Measurements from ENCODE around the gene CLDN19. TPM values are rescaled to one million over a fixed set of nuclear protein-coding genes. Genes with fewer than 3 reads are reported as not detected.

The CLDN19 gene
- polyA plus RNA-seq, 1 donor from 2014 or later, result not detected

DNA sequence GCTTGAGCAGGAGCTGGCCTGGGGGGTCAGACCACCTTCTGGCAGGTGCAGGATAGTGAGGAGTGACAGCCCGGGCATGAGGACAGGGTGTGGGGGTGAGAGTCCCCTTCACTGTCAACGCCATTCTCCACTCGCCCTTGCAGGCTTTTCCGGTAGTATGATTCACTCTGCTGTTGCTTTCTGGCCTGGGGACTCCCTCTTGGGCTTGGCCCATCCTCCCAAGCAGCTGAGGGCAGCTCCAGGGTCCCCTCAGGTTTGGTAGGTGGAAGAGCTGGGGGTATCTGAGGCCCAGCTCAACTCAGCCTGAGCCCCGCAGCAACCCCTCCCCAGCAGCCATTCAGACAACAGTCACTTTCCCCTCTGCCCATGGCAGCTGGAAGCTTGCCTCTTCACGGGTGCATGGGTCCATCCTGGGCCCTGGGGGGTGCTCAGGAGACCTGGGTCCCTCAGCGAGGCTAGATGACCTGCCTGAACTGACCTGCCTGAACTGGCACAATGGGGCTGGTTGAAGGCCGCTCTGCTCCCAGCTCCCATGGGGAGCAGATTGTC lies 1.3 kb downstream of the CLDN19 start:
- Histone ChIP-seq H3K27me3 (ENCODE audit: insufficient read depth, low read depth, low read length) (no peaks in the 10 kb centered on the region), H2AFZ (ENCODE audit: low read depth, low read length) (no peak overlapping the region), H3K9me2 (ENCODE audit: insufficient read depth, low read length) (no peaks in the 10 kb centered on the region), H3K9ac (ENCODE audit: low read length) (no peak overlapping the region), H3K4me3 (ENCODE audit: low read length) (no peak overlapping the region), H4K20me1 (ENCODE audit: insufficient read depth) (no peaks in the 10 kb centered on the region), H3K4me2 (ENCODE audit: low read length) (no peak overlapping the region), H3K79me2 (replicated peaks; ENCODE audit: insufficient read depth, low read length) (no peaks in the 10 kb centered on the region), H3K27ac (ENCODE audit: low read length) (no peak overlapping the region), H3K9me3 (ENCODE audit: low read length) (no peaks in the 10 kb centered on the region), H3F3A (ENCODE audit: insufficient read depth, low read length, poor library complexity, severe bottlenecking) (no peaks in the 10 kb centered on the region), H3K36me3 (ENCODE audit: insufficient read depth, low read length) (no peaks in the 10 kb centered on the region)
- TF ChIP-seq EZH2 (IDR thresholded peaks at IDR 0.05; ENCODE audit: borderline replicate concordance, insufficient read depth, low read length, poor library complexity, severe bottlenecking), result no peak
- no peak for TF ChIP-seq MXI1 (conservative IDR thresholded peaks at IDR 0.05; ENCODE audit: poor library complexity, severe bottlenecking)
- TF ChIP-seq, protein P1, sequence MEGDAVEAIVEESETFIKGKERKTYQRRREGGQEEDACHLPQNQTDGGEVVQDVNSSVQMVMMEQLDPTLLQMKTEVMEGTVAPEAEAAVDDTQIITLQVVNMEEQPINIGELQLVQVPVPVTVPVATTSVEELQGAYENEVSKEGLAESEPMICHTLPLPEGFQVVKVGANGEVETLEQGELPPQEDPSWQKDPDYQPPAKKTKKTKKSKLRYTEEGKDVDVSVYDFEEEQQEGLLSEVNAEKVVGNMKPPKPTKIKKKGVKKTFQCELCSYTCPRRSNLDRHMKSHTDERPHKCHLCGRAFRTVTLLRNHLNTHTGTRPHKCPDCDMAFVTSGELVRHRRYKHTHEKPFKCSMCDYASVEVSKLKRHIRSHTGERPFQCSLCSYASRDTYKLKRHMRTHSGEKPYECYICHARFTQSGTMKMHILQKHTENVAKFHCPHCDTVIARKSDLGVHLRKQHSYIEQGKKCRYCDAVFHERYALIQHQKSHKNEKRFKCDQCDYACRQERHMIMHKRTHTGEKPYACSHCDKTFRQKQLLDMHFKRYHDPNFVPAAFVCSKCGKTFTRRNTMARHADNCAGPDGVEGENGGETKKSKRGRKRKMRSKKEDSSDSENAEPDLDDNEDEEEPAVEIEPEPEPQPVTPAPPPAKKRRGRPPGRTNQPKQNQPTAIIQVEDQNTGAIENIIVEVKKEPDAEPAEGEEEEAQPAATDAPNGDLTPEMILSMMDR (IDR thresholded peaks at IDR 0.05; ENCODE audit: poor library complexity, severe bottlenecking), result no peak
- no peak for TF ChIP-seq POLR2AphosphoS5 (IDR thresholded peaks at IDR 0.05)
- TF ChIP-seq, protein P2, sequence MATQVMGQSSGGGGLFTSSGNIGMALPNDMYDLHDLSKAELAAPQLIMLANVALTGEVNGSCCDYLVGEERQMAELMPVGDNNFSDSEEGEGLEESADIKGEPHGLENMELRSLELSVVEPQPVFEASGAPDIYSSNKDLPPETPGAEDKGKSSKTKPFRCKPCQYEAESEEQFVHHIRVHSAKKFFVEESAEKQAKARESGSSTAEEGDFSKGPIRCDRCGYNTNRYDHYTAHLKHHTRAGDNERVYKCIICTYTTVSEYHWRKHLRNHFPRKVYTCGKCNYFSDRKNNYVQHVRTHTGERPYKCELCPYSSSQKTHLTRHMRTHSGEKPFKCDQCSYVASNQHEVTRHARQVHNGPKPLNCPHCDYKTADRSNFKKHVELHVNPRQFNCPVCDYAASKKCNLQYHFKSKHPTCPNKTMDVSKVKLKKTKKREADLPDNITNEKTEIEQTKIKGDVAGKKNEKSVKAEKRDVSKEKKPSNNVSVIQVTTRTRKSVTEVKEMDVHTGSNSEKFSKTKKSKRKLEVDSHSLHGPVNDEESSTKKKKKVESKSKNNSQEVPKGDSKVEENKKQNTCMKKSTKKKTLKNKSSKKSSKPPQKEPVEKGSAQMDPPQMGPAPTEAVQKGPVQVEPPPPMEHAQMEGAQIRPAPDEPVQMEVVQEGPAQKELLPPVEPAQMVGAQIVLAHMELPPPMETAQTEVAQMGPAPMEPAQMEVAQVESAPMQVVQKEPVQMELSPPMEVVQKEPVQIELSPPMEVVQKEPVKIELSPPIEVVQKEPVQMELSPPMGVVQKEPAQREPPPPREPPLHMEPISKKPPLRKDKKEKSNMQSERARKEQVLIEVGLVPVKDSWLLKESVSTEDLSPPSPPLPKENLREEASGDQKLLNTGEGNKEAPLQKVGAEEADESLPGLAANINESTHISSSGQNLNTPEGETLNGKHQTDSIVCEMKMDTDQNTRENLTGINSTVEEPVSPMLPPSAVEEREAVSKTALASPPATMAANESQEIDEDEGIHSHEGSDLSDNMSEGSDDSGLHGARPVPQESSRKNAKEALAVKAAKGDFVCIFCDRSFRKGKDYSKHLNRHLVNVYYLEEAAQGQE (IDR thresholded peaks at IDR 0.05; ENCODE audit: borderline replicate concordance), result no peak
- TF ChIP-seq RAD21 (conservative IDR thresholded peaks at IDR 0.05), result no peak
- no peak for TF ChIP-seq EP300 (conservative IDR thresholded peaks at IDR 0.05; ENCODE audit: poor library complexity, severe bottlenecking)

DNA sequence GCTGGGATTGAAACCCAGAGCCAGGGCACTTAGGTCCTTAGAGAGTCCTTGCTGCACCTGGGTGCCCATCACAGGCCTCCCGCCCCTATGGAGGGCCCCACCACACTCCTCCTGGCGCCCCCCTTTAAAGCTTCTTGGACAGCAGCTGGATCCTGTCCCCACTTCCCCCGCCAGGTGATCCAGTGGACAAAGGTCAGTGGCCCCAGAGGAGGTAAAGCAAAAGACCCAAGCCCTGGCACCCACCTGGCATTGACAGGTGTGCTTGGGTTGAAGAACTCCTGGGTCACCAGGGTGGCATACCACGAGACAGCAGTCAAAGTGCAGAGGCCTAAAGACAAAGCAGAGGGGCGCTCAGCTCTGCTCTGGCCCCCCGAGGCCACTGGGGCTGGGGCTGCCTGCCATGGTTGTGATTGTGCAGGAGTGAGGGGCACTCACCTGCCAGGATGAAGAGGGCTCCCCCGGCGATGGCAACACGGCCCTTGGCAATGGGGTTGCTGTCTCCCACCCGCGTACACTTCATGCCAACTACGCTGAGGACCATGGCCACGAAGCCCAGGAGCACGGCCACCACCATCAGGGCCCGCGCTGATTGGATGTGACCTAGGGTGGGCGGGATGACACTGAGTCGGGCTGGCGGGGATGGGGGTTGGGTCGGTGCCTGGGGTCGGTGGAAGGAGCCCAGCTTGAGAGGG lies 1.9 kb downstream of the CLDN19 start:
- H3F3A ChIP-seq (ENCODE audit: insufficient read depth, low read length, poor library complexity, severe bottlenecking), result no peaks in the 10 kb centered on the region
- H2AFZ ChIP-seq (ENCODE audit: low read depth, low read length), result no peak overlapping the region
- H3K9ac ChIP-seq (ENCODE audit: low read length), result no peak overlapping the region
- no peaks in the 10 kb centered on the region for H3K79me2 ChIP-seq (replicated peaks; ENCODE audit: insufficient read depth, low read length)
- TF ChIP-seq MXI1 (conservative IDR thresholded peaks at IDR 0.05; ENCODE audit: poor library complexity, severe bottlenecking) (no peak), POLR2AphosphoS5 (IDR thresholded peaks at IDR 0.05) (no peak), EP300 (conservative IDR thresholded peaks at IDR 0.05; ENCODE audit: poor library complexity, severe bottlenecking) (no peak), RAD21 (conservative IDR thresholded peaks at IDR 0.05) (no peak), TAF1 (IDR thresholded peaks at IDR 0.05; ENCODE audit: low read depth) (no peak), EZH2 (IDR thresholded peaks at IDR 0.05; ENCODE audit: borderline replicate concordance, insufficient read depth, low read length, poor library complexity, severe bottlenecking) (no peak), SMC3 (conservative IDR thresholded peaks at IDR 0.05; ENCODE audit: poor library complexity) (no peak)
- TF ChIP-seq, protein P2 (IDR thresholded peaks at IDR 0.05; ENCODE audit: borderline replicate concordance), result no peak
- TF ChIP-seq, protein P1 (IDR thresholded peaks at IDR 0.05; ENCODE audit: poor library complexity, severe bottlenecking), result no peak
- H3K9me2 ChIP-seq (ENCODE audit: insufficient read depth, low read length), result no peaks in the 10 kb centered on the region
- H4K20me1 ChIP-seq (ENCODE audit: insufficient read depth), result no peaks in the 10 kb centered on the region
- H3K4me3 ChIP-seq (ENCODE audit: low read length), result no peak overlapping the region
- H3K36me3 ChIP-seq (ENCODE audit: insufficient read depth, low read length), result no peaks in the 10 kb centered on the region
- no peak overlapping the region for H3K4me2 ChIP-seq (ENCODE audit: low read length)
- H3K27me3 ChIP-seq (ENCODE audit: insufficient read depth, low read depth, low read length), result no peaks in the 10 kb centered on the region
- no peaks in the 10 kb centered on the region for H3K9me3 ChIP-seq (ENCODE audit: low read length)
- H3K27ac ChIP-seq (ENCODE audit: low read length), result no peak overlapping the region

Measured in neural cell (in vitro differentiated cells).